SK-N-SH (cell line): ENCODE measurements around the gene PIEZO2. TPM values are rescaled to one million over a fixed set of nuclear protein-coding genes. Genes with fewer than 3 reads are reported as not detected.

Experiments used
- CTCF ChIA-PET: fragments of 300-600, 350-600 bp; formaldehyde crosslinking; extraction: SDS; loops from one replicate; lab custom pipeline; 2021; lab: Yijun Ruan, JAX
- POLR2A ChIA-PET: fragments of 350-600 bp; sonication (Branson Sonifier 250); formaldehyde crosslinking; extraction: SDS; loops from one replicate; lab custom pipeline; 2020; ENCODE audit warnings: antibody characterized with exemption, inconsistent platforms; lab: Yijun Ruan, JAX
- DNase-seq: peaks from one replicate; pipeline ENCODE4 v3.0.0; 2012
- H2AFZ ChIP-seq: fragments of 200-600 bp; sonication (generic); 2 replicates; pipeline ENCODE4 v1.8.1; 2016; ENCODE audit warnings: antibody characterized with exemption, mild to moderate bottlenecking, low read depth
- H3F3A ChIP-seq: fragments of 200-600 bp; sonication (generic); replicated peaks from 2 replicates; pipeline ENCODE3; 2016; ENCODE audit warnings: antibody characterized with exemption, mild to moderate bottlenecking; ENCODE audit not compliant: insufficient read depth
- H3K27ac ChIP-seq, 2 experiments: fragments of 200-500 bp in 1 of 2; fragments of 200-600 bp in 1 of 2; sonication (Bioruptor generic) in 1 of 2; sonication (generic), shearing (Covaris generic) in 1 of 2; 2 replicates each; pipeline versions ENCODE4 v1.5.1 to v1.6.1; 2014 to 2016; ENCODE audit warnings: low read depth in 2 of 2, inconsistent platforms in 1 of 2, low read length in 1 of 2, mild to moderate bottlenecking in 1 of 2, mixed read lengths in 1 of 2
- H3K27me3 ChIP-seq: fragments of 200-600 bp; sonication (generic), shearing (Covaris generic); 2 replicates; pipeline ENCODE4 v1.6.1; 2016; ENCODE audit warnings: mixed run types; ENCODE audit not compliant: insufficient read depth
- H3K36me3 ChIP-seq, 2 experiments: fragments of 200-500 bp in 1 of 2; fragments of 200-600 bp in 1 of 2; sonication (Bioruptor generic) in 1 of 2; sonication (generic) in 1 of 2; replicated peaks in 1 of 2; 2 replicates each; pipeline versions ENCODE3 to v1.5.1; 2014 to 2016; ENCODE audit warnings: low read length in 1 of 2, mild to moderate bottlenecking in 1 of 2; ENCODE audit not compliant: insufficient read depth in 2 of 2, control insufficient read depth in 1 of 2
- H3K4me1 ChIP-seq, 2 experiments: fragments of 200-500 bp in 1 of 2; fragments of 200-600 bp in 1 of 2; sonication (Bioruptor generic) in 1 of 2; sonication (generic), shearing (Covaris generic) in 1 of 2; 2 replicates each; pipeline versions ENCODE4 v1.5.1 to v1.6.1; 2014 to 2016; ENCODE audit warnings: low read depth in 1 of 2, low read length in 1 of 2, mixed run types in 1 of 2; ENCODE audit not compliant: insufficient read depth in 2 of 2, control insufficient read depth in 1 of 2
- H3K4me2 ChIP-seq: fragments of 200-600 bp; sonication (generic), shearing (Covaris generic); 2 replicates; pipeline ENCODE4 v1.6.1; 2017; ENCODE audit warnings: mixed run types
- H3K4me3 ChIP-seq, 2 experiments: fragments of 200-500 bp in 1 of 2; fragments of 200-600 bp in 1 of 2; sonication (Bioruptor generic) in 1 of 2; sonication (generic), shearing (Covaris generic) in 1 of 2; 2 replicates each; pipeline versions ENCODE4 v1.5.1 to v1.8.1; 2014 to 2016; ENCODE audit warnings: low read depth in 2 of 2, inconsistent platforms in 1 of 2, low read length in 1 of 2, mild to moderate bottlenecking in 1 of 2, mixed read lengths in 1 of 2, moderate library complexity in 1 of 2
- H3K79me2 ChIP-seq: fragments of 200-600 bp; sonication (generic); 2 replicates; pipeline ENCODE4 v1.8.1; 2017; ENCODE audit warnings: mild to moderate bottlenecking; ENCODE audit not compliant: insufficient read depth
- H3K9ac ChIP-seq: fragments of 200-600 bp; sonication (generic); 2 replicates; pipeline ENCODE4 v1.6.1; 2017; ENCODE audit warnings: mixed run types
- H3K9me2 ChIP-seq: fragments of 200-600 bp; sonication (generic); 2 replicates; pipeline ENCODE4 v1.6.1; 2017; ENCODE audit warnings: mixed run types
- H3K9me3 ChIP-seq: fragments of 200-600 bp; sonication (generic); 2 replicates; pipeline ENCODE4 v1.6.1; 2017; ENCODE audit warnings: mixed run types, mild to moderate bottlenecking, moderate library complexity
- H4K20me1 ChIP-seq: fragments of 200-600 bp; sonication (generic); 2 replicates; pipeline ENCODE4 v1.6.1; 2017; ENCODE audit warnings: mild to moderate bottlenecking, mixed run types; ENCODE audit not compliant: insufficient read depth
- ELF1 ChIP-seq: IDR thresholded peaks from 2 replicates; pipeline ENCODE4 v1.4.0; 2012
- EP300 ChIP-seq, 2 experiments: IDR thresholded peaks; 2 replicates each; pipeline versions ENCODE4 v1.4.0 to v1.6.1; 2012; ENCODE audit warnings: borderline replicate concordance in 1 of 2, low read depth in 1 of 2, low read length in 1 of 2
- EZH2phosphoT487 ChIP-seq: fragments of 200-600 bp; sonication (generic); IDR thresholded peaks from 2 replicates; pipeline ENCODE4 v1.6.1; 2017; ENCODE audit warnings: low read depth, mixed run types, mild to moderate bottlenecking, antibody characterized with exemption, moderate library complexity, borderline replicate concordance
- GABPA ChIP-seq: IDR thresholded peaks from 2 replicates; pipeline ENCODE4 v1.4.0; 2012; ENCODE audit warnings: low read depth, mild to moderate bottlenecking
- GATA2 ChIP-seq: sonication (generic); formaldehyde crosslinking; IDR thresholded peaks from 2 replicates; pipeline ENCODE4 v1.5.0; 2020; ENCODE audit warnings: mild to moderate bottlenecking, missing genetic modification reagents
- MXI1 ChIP-seq: IDR thresholded peaks from 2 replicates; pipeline ENCODE4 v1.6.1; 2012; ENCODE audit warnings: mild to moderate bottlenecking, low read depth, low read length, improper control_type of control experiment
- NRF1 ChIP-seq: IDR thresholded peaks from 2 replicates; pipeline ENCODE4 v1.6.1; 2012; ENCODE audit warnings: low read depth, mild to moderate bottlenecking, low read length
- POLR2AphosphoS5 ChIP-seq: IDR thresholded peaks from 2 replicates; pipeline ENCODE4 v1.6.1; 2012; ENCODE audit warnings: low read depth, low read length
- RAD21 ChIP-seq: IDR thresholded peaks from 2 replicates; pipeline ENCODE4 v1.6.1; 2012; ENCODE audit warnings: mild to moderate bottlenecking, low read length
- RCOR1 ChIP-seq: fragments of 150-350 bp; IDR thresholded peaks from 2 replicates; pipeline ENCODE4 v1.6.1; 2017; ENCODE audit warnings: antibody characterized with exemption, low read length
- RFX5 ChIP-seq: IDR thresholded peaks from 2 replicates; pipeline ENCODE4 v1.6.1; 2012; ENCODE audit warnings: mild to moderate bottlenecking, improper control_type of control experiment, low read length
- RXRA ChIP-seq: IDR thresholded peaks from 2 replicates; pipeline ENCODE4 v1.4.0; 2012; ENCODE audit warnings: low read depth, mild to moderate bottlenecking, borderline replicate concordance
- SMC3 ChIP-seq: IDR thresholded peaks from 2 replicates; pipeline ENCODE4 v1.6.1; 2012; ENCODE audit warnings: low read depth, low read length, improper control_type of control experiment
- TAF1 ChIP-seq: IDR thresholded peaks from 2 replicates; pipeline ENCODE4 v1.6.1; 2012; ENCODE audit warnings: low read depth, mild to moderate bottlenecking, low read length, moderate library complexity, borderline replicate concordance
- TCF12 ChIP-seq: IDR thresholded peaks from 2 replicates; pipeline ENCODE4 v1.4.0; 2012
- WGBS: methylation state at CpG from one replicate; pipeline ENCODE4 v1.1.6; 2017; ENCODE audit warnings: low lambda C conversion rate; 5-methylcytosine and 5-hydroxymethylcytosine counted together
- polyA plus RNA-seq, 3 experiments: library from polyadenylated mRNA; depleted of rRNA; stranded (reverse); fragments of >200 nt; gene quantifications; 2 replicates each; pipeline ENCODE4 v1.2.3, GENCODE V29; 2012
- TF ChIP-seq, protein P1 (sequence below): fragments of 200-600 bp; sonication (generic); IDR thresholded peaks from 2 replicates; pipeline ENCODE4 v1.6.1; 2017; ENCODE audit warnings: antibody characterized with exemption, mild to moderate bottlenecking, moderate library complexity
- TF ChIP-seq, protein P2 (sequence below): IDR thresholded peaks from 2 replicates; pipeline ENCODE4 v1.4.0; 2012; ENCODE audit warnings: low read depth, borderline replicate concordance
- TF ChIP-seq, protein P3 (sequence below): fragments of 150-350 bp; IDR thresholded peaks from 2 replicates; pipeline ENCODE4 v1.6.1; 2016; ENCODE audit warnings: mild to moderate bottlenecking, low read depth, low read length
- TF ChIP-seq, protein P4 (sequence below): fragments of 150-350 bp; IDR thresholded peaks from 2 replicates; pipeline ENCODE4 v1.6.1; 2017; ENCODE audit warnings: antibody characterized with exemption, low read length, low read depth, borderline replicate concordance

Gene PIEZO2
- polyA plus RNA-seq, 1 of the 3 experiments (the other 2 are of a cell fraction), result not detected

DNA sequence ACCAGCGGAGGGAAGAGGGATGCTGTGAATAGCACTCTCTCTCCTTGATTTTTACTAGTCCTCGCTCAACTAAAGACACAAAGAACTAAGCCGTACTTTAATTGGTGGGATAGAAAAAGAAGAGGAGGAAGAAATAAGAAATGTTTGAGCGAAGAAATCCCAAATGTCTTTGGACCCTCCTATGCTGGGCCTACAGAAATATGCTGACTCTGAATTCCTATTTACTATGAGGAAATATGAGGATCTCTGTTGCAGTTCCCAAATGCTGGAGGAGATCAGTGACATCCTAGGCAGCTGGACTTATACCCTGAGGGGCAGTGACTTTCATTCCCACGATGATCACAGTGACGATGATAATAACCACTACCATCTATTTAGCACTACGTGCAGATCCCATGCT lies 16.6 kb upstream of the PIEZO2 start:
- TF ChIP-seq, protein P1, sequence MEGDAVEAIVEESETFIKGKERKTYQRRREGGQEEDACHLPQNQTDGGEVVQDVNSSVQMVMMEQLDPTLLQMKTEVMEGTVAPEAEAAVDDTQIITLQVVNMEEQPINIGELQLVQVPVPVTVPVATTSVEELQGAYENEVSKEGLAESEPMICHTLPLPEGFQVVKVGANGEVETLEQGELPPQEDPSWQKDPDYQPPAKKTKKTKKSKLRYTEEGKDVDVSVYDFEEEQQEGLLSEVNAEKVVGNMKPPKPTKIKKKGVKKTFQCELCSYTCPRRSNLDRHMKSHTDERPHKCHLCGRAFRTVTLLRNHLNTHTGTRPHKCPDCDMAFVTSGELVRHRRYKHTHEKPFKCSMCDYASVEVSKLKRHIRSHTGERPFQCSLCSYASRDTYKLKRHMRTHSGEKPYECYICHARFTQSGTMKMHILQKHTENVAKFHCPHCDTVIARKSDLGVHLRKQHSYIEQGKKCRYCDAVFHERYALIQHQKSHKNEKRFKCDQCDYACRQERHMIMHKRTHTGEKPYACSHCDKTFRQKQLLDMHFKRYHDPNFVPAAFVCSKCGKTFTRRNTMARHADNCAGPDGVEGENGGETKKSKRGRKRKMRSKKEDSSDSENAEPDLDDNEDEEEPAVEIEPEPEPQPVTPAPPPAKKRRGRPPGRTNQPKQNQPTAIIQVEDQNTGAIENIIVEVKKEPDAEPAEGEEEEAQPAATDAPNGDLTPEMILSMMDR, result no peak
- TF ChIP-seq GATA2 (no peak), NRF1 (no peak), RFX5 (no peak), EZH2phosphoT487 (no peak), RXRA (no peak)
- TF ChIP-seq, protein P2, sequence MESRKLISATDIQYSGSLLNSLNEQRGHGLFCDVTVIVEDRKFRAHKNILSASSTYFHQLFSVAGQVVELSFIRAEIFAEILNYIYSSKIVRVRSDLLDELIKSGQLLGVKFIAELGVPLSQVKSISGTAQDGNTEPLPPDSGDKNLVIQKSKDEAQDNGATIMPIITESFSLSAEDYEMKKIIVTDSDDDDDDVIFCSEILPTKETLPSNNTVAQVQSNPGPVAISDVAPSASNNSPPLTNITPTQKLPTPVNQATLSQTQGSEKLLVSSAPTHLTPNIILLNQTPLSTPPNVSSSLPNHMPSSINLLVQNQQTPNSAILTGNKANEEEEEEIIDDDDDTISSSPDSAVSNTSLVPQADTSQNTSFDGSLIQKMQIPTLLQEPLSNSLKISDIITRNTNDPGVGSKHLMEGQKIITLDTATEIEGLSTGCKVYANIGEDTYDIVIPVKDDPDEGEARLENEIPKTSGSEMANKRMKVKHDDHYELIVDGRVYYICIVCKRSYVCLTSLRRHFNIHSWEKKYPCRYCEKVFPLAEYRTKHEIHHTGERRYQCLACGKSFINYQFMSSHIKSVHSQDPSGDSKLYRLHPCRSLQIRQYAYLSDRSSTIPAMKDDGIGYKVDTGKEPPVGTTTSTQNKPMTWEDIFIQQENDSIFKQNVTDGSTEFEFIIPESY, result no peak

DNA sequence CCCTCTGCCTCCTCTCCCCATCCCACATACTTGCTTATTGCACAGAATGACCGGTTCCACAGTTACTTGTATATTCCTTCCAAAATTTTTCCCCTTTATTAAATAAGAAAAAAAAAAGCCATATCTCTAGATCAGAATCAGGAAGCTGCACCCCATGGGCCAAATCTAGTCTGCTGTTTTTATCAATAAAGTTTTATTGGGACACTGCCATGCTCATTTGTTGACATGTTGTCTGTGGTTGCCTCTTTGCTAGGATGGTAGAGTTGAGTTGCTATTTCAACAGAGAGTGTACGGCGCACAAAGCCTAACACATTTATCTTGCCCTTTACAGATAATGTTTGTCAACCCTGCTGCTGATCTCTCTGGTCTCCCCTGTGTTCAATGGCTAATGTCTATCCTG lies 15.8 kb upstream of the PIEZO2 start:
- no peaks in the 10 kb centered on the region for H3K9me3 ChIP-seq
- POLR2A ChIA-PET, result no interaction called here
- H4K20me1 ChIP-seq, result no peaks in the 10 kb centered on the region
- no peak overlapping the region for H2AFZ ChIP-seq
- peaks cover 21% of the 10 kb centered on the region; the same call in 1 of the 2 replicates for H3K27me3 ChIP-seq
- no peaks in the 10 kb centered on the region for H3F3A ChIP-seq
- H3K79me2 ChIP-seq, result no peaks in the 10 kb centered on the region
- H3K36me3 ChIP-seq, result no peaks in the 10 kb centered on the region
- DNase-seq, result no peak
- CTCF ChIA-PET, result no interaction called here
- H3K9me2 ChIP-seq, result no peaks in the 10 kb centered on the region
- no peak overlapping the region for H3K27ac ChIP-seq
- no peak overlapping the region for H3K4me3 ChIP-seq
- no peak overlapping the region for H3K9ac ChIP-seq
- 21% methylated on average over 3 of the region's 3 CpGs for WGBS
- no peak overlapping the region for H3K4me2 ChIP-seq
- no peaks in the 10 kb centered on the region for H3K4me1 ChIP-seq
- TF ChIP-seq RAD21 (no peak), RCOR1 (no peak), TCF12 (no peak), MXI1 (no peak), EP300 (IDR thresholded peaks at IDR 0.05; ENCODE audit: borderline replicate concordance in 1 of 2, low read depth in 1 of 2, low read length in 1 of 2) (no peak), POLR2AphosphoS5 (no peak), TAF1 (no peak), SMC3 (no peak), GABPA (no peak), ELF1 (no peak), GATA2 (no peak)
- TF ChIP-seq, protein P1, result no peak
- TF ChIP-seq, protein P3, sequence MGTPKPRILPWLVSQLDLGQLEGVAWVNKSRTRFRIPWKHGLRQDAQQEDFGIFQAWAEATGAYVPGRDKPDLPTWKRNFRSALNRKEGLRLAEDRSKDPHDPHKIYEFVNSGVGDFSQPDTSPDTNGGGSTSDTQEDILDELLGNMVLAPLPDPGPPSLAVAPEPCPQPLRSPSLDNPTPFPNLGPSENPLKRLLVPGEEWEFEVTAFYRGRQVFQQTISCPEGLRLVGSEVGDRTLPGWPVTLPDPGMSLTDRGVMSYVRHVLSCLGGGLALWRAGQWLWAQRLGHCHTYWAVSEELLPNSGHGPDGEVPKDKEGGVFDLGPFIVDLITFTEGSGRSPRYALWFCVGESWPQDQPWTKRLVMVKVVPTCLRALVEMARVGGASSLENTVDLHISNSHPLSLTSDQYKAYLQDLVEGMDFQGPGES, result no peak
- TF ChIP-seq, protein P4, sequence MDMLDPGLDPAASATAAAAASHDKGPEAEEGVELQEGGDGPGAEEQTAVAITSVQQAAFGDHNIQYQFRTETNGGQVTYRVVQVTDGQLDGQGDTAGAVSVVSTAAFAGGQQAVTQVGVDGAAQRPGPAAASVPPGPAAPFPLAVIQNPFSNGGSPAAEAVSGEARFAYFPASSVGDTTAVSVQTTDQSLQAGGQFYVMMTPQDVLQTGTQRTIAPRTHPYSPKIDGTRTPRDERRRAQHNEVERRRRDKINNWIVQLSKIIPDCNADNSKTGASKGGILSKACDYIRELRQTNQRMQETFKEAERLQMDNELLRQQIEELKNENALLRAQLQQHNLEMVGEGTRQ, result no peak

More for the DNA sequence above, 16.6 kb upstream of the PIEZO2 start:
- ChIA-PET POLR2A (no interaction called here), CTCF (no interaction called here)
- Histone ChIP-seq H3K4me1 (no peaks in the 10 kb centered on the region), H2AFZ (no peak overlapping the region), H3K4me3 (no peak overlapping the region), H3K9me3 (no peaks in the 10 kb centered on the region), H3K27me3 (peaks cover 16% of the 10 kb centered on the region; the same call in 1 of the 2 replicates), H3K27ac (no peak overlapping the region), H3K36me3 (no peaks in the 10 kb centered on the region), H3K79me2 (no peaks in the 10 kb centered on the region), H4K20me1 (no peaks in the 10 kb centered on the region), H3K4me2 (no peak overlapping the region), H3F3A (no peaks in the 10 kb centered on the region), H3K9ac (no peak overlapping the region), H3K9me2 (no peaks in the 10 kb centered on the region)
- WGBS, result 8% methylated on average over 7 of the region's 7 CpGs
- DNase-seq, result no peak
